KMS-11 (cell line): ENCODE data around the gene CTU1.

Experiments
- H2AFZ ChIP-seq: fragments of 200-600 bp; sonication (generic); 2 replicates; pipeline ENCODE4 v1.6.1; 2016; ENCODE audit warnings: antibody characterized with exemption, mixed run types, low read depth
- H3K27ac ChIP-seq: fragments of 200-600 bp; sonication (generic); 2 replicates; pipeline ENCODE4 v1.6.1; 2016; ENCODE audit warnings: mild to moderate bottlenecking, mixed run types
- H3K27me3 ChIP-seq: fragments of 200-600 bp; sonication (generic); 2 replicates; pipeline ENCODE4 v1.6.1; 2017; ENCODE audit warnings: mild to moderate bottlenecking, low read depth, mixed run types, moderate library complexity; ENCODE audit not compliant: insufficient read depth
- H3K36me3 ChIP-seq: fragments of 200-600 bp; sonication (generic); 2 replicates; pipeline ENCODE4 v1.6.1; 2017; ENCODE audit warnings: mild to moderate bottlenecking, mixed run types; ENCODE audit not compliant: insufficient read depth
- H3K4me1 ChIP-seq: fragments of 200-600 bp; sonication (generic); 2 replicates; pipeline ENCODE4 v1.6.1; 2016; ENCODE audit warnings: mild to moderate bottlenecking, low read depth, mixed run types; ENCODE audit not compliant: poor library complexity, severe bottlenecking
- H3K4me2 ChIP-seq: fragments of 200-600 bp; sonication (generic); 2 replicates; pipeline ENCODE4 v1.7.0; 2016; ENCODE audit warnings: mild to moderate bottlenecking, mixed run types
- H3K4me3 ChIP-seq: fragments of 200-600 bp; sonication (generic); IDR thresholded peaks from 2 replicates; pipeline ENCODE4 v1.6.1; 2017; ENCODE audit warnings: low read depth, low read length, mixed read lengths; ENCODE audit not compliant: insufficient read depth
- H3K79me2 ChIP-seq: fragments of 200-600 bp; sonication (generic); 2 replicates; pipeline ENCODE4 v1.6.1; 2016; ENCODE audit warnings: low read depth, mixed run types; ENCODE audit not compliant: insufficient read depth
- H3K9ac ChIP-seq: fragments of 200-600 bp; sonication (generic); 2 replicates; pipeline ENCODE4 v1.6.1; 2016; ENCODE audit warnings: mild to moderate bottlenecking, mixed run types
- H4K20me1 ChIP-seq: fragments of 200-600 bp; sonication (generic); 2 replicates; pipeline ENCODE4 v1.6.1; 2016; ENCODE audit warnings: mild to moderate bottlenecking, mixed run types; ENCODE audit not compliant: insufficient read depth
- TF ChIP-seq, protein P1 (sequence below): fragments of 200-600 bp; sonication (generic); conservative IDR thresholded peaks from 2 replicates; pipeline ENCODE4 v1.6.1; 2017; ENCODE audit warnings: low read depth, mild to moderate bottlenecking, antibody characterized with exemption, low read length, moderate library complexity, mixed read lengths

Gene CTU1

GRCh38 chr19:51111606-51112005 lies 3.4 kb upstream of the CTU1 start:
- no peaks in the 10 kb centered on the region for H3K36me3 ChIP-seq
- H3K79me2 ChIP-seq = peaks cover 13% of the 10 kb centered on the region
- H3K4me2 ChIP-seq = no peak overlapping the region
- H3K4me3 ChIP-seq = no peak overlapping the region
- TF ChIP-seq, protein P1, sequence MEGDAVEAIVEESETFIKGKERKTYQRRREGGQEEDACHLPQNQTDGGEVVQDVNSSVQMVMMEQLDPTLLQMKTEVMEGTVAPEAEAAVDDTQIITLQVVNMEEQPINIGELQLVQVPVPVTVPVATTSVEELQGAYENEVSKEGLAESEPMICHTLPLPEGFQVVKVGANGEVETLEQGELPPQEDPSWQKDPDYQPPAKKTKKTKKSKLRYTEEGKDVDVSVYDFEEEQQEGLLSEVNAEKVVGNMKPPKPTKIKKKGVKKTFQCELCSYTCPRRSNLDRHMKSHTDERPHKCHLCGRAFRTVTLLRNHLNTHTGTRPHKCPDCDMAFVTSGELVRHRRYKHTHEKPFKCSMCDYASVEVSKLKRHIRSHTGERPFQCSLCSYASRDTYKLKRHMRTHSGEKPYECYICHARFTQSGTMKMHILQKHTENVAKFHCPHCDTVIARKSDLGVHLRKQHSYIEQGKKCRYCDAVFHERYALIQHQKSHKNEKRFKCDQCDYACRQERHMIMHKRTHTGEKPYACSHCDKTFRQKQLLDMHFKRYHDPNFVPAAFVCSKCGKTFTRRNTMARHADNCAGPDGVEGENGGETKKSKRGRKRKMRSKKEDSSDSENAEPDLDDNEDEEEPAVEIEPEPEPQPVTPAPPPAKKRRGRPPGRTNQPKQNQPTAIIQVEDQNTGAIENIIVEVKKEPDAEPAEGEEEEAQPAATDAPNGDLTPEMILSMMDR = no peak
- no peaks in the 10 kb centered on the region for H4K20me1 ChIP-seq
- H3K27me3 ChIP-seq = peaks cover 45% of the 10 kb centered on the region
- H2AFZ ChIP-seq = no peak overlapping the region
- peaks cover 8% of the 10 kb centered on the region for H3K4me1 ChIP-seq
- no peak overlapping the region for H3K9ac ChIP-seq
- no peak overlapping the region for H3K27ac ChIP-seq

DNA sequence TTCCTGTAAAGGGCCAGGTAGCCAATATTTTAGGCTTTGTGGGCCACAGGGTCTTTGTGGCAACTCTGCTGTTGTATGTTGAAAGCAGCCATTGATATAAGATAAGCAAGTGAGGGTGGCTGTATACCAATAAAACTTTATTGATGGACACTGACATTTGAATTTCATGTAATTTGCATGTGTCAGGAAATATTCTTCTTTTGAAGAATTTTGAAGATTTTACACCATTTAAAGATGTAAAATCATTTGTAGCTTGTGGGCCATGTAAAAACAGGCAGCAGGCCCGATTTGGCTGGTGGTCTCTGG lies 2.4 kb upstream of the CTU1 start:
- H3K4me3 ChIP-seq = no peak overlapping the region
- TF ChIP-seq, protein P1 = no peak
- peaks cover 8% of the 10 kb centered on the region for H3K4me1 ChIP-seq
- peaks cover 13% of the 10 kb centered on the region for H3K79me2 ChIP-seq
- H3K36me3 ChIP-seq = no peaks in the 10 kb centered on the region
- no peaks in the 10 kb centered on the region for H4K20me1 ChIP-seq
- no peak overlapping the region for H3K27ac ChIP-seq
- H3K4me2 ChIP-seq = no peak overlapping the region
- peaks cover 36% of the 10 kb centered on the region for H3K27me3 ChIP-seq
- no peak overlapping the region for H2AFZ ChIP-seq
- H3K9ac ChIP-seq = no peak overlapping the region

- Histone ChIP-seq H3K27me3 (peaks cover 23% of the 10 kb centered on the region; the same call in 1 of the 2 replicates), H3K4me1 (peaks cover 8% of the 10 kb centered on the region), H3K4me2 (peak overlapping the region; percentile 83), H3K4me3 (no peak overlapping the region), H3K27ac (no peak overlapping the region; the same call in 1 of the 2 replicates), H3K9ac (no peak overlapping the region; the same call in 1 of the 2 replicates), H3K79me2 (peaks cover 13% of the 10 kb centered on the region), H4K20me1 (no peaks in the 10 kb centered on the region), H3K36me3 (no peaks in the 10 kb centered on the region), H2AFZ (peak overlapping the region; percentile 93)
- TF ChIP-seq, protein P1 = no peak
Measured at GRCh38 chr19:51108805-51109146, 567 bp upstream of the CTU1 start.

GRCh38 chr19:51107406-51108065 lies 673 bp downstream of the CTU1 start:
- Histone ChIP-seq H3K4me1 (peaks cover 8% of the 10 kb centered on the region), H3K27ac (peak overlapping the region; percentile 40), H3K9ac (peak overlapping the region; percentile 72), H3K36me3 (no peaks in the 10 kb centered on the region), H3K27me3 (peaks cover 13% of the 10 kb centered on the region; the same call in 1 of the 2 replicates), H3K4me3 (no peak overlapping the region), H2AFZ (peak overlapping the region; percentile 93), H3K79me2 (peaks cover 13% of the 10 kb centered on the region), H4K20me1 (no peaks in the 10 kb centered on the region), H3K4me2 (peak overlapping the region; percentile 84)
- TF ChIP-seq, protein P1 = no peak
